Vagina (tissue), 2 donors: Measurements from ENCODE around the gene KMT2E. TPM values are rescaled to one million over a fixed set of nuclear protein-coding genes. Genes with fewer than 3 reads are reported as not detected.

ENCODE experiments used
- DNase-seq, 2 donors: peaks; one replicate each; pipeline ENCODE4 v3.0.0-alpha.2; 2017; ENCODE audit errors: extremely low spot score in 2 of 2
- H3K27ac ChIP-seq: fragments of 200-600 bp; sonication (generic); one replicate; pipeline ENCODE4 v1.5.1; 2019
- H3K27me3 ChIP-seq: fragments of 200-600 bp; sonication (generic); one replicate; pipeline ENCODE4 v1.5.1; 2019
- H3K36me3 ChIP-seq, 2 donors: fragments of 200-600 bp; sonication (generic); one replicate each; pipeline ENCODE4 v1.5.1; 2017 to 2019
- H3K4me1 ChIP-seq: fragments of 200-600 bp; sonication (generic); one replicate; pipeline ENCODE4 v1.5.1; 2019
- H3K4me3 ChIP-seq, 2 donors: fragments of 200-600 bp; sonication (generic); 1 replicate in 1 of 2; 2 replicates in 1 of 2; pipeline ENCODE4 v1.5.1; 2016 to 2019
- H3K9me3 ChIP-seq: fragments of 200-600 bp; sonication (generic); one replicate; pipeline ENCODE4 v1.5.1; 2019
- CTCF ChIP-seq, 3 experiments: fragments of 450-650 bp in 2 of 3; fragments of 200-600 bp in 1 of 3; sonication (generic) in 1 of 3; IDR thresholded peaks; one replicate each; pipeline ENCODE4 v1.5.1; 2017 to 2019; ENCODE audit warnings: antibody characterized with exemption in 3 of 3, mild to moderate bottlenecking in 2 of 3, moderate library complexity in 2 of 3
- POLR2A ChIP-seq, 2 donors: fragments of 450-650 bp; IDR thresholded peaks; one replicate each; pipeline ENCODE4 v1.6.1; 2017; ENCODE audit warnings: antibody characterized with exemption in 2 of 2, mild to moderate bottlenecking in 2 of 2, moderate library complexity in 2 of 2
- POLR2AphosphoS5 ChIP-seq, 2 donors: sonication (generic); formaldehyde crosslinking; IDR thresholded peaks; one replicate each; pipeline ENCODE4 v1.9.0; 2017; ENCODE audit warnings: antibody characterized with exemption in 2 of 2, mild to moderate bottlenecking in 2 of 2, low read depth in 1 of 2; ENCODE audit not compliant: insufficient read depth in 1 of 2
- intact Hi-C: fragments of 100-400 bp; cut with DNase I; formaldehyde crosslinking; loops from one replicate; pipeline ENCODE4 v1.15.1; 2023
- total RNA-seq: library from RNA; depleted of rRNA; stranded (reverse); fragments of >200 nt; gene quantifications from one replicate; pipeline ENCODE4 v1.2.3, GENCODE V29; 2016

KMT2E gene
- total RNA-seq, 1 donor from 2014 or later = 98.7 TPM

- H3K4me1 ChIP-seq = peaks cover 58% of the 10 kb centered on the region
- TF ChIP-seq POLR2A (IDR thresholded peaks at IDR 0.05) (no peak), POLR2AphosphoS5 (IDR thresholded peaks at IDR 0.05; ENCODE audit: insufficient read depth in 1 of 2, low read depth in 1 of 2) (no peak), CTCF (IDR thresholded peaks at IDR 0.05) (no peak)
These were observed 4.1 kb upstream of the KMT2E start for GRCh38 chr7:105009667-105010503.

GRCh38 chr7:105010504-105011130 is 3.4 kb upstream of the KMT2E start:
- no peak for DNase-seq
- Histone ChIP-seq H3K4me1 (peaks cover 50% of the 10 kb centered on the region), H3K36me3 (no peaks in the 10 kb centered on the region), H3K4me3 (peak overlapping the region; percentile 91 to 94), H3K27ac (peak overlapping the region; percentile 100), H3K9me3 (no peaks in the 10 kb centered on the region), H3K27me3 (no peaks in the 10 kb centered on the region)
- intact Hi-C loops = loop anchor here (10.0 kb wide), 1 partner anchor 66 kb away; no protein-coding TSS in a partner anchor
- peak in 1 of 2 donors; percentile 21 for TF ChIP-seq POLR2AphosphoS5 (IDR thresholded peaks at IDR 0.05; ENCODE audit: insufficient read depth in 1 of 2, low read depth in 1 of 2)
- TF ChIP-seq POLR2A (IDR thresholded peaks at IDR 0.05) = no peak

More at GRCh38 chr7:105009667-105010503, 4.1 kb upstream of the KMT2E start:
- H3K9me3 ChIP-seq = no peaks in the 10 kb centered on the region
- H3K4me3 ChIP-seq = peak overlapping the region; percentile 91 to 94
- H3K27me3 ChIP-seq = no peaks in the 10 kb centered on the region
- intact Hi-C loops = loop anchor here (10.0 kb wide), 1 partner anchor 65 kb away; no protein-coding TSS in a partner anchor
- DNase-seq = no peak
- peak overlapping the region; percentile 100 for H3K27ac ChIP-seq
- H3K36me3 ChIP-seq = no peaks in the 10 kb centered on the region

- no peaks in the 10 kb centered on the region for H3K36me3 ChIP-seq
- peak overlapping the region; percentile 91 to 94 for H3K4me3 ChIP-seq
- no peaks in the 10 kb centered on the region for H3K27me3 ChIP-seq
- intact Hi-C loops = loop anchor here (10.0 kb wide), 1 partner anchor 66 kb away; no protein-coding TSS in a partner anchor
- H3K9me3 ChIP-seq = no peaks in the 10 kb centered on the region
- TF ChIP-seq POLR2A (IDR thresholded peaks at IDR 0.05) (no peak), POLR2AphosphoS5 (IDR thresholded peaks at IDR 0.05; ENCODE audit: insufficient read depth in 1 of 2, low read depth in 1 of 2) (no peak), CTCF (IDR thresholded peaks at IDR 0.05) (no peak)
- peak overlapping the region; percentile 100 for H3K27ac ChIP-seq
- H3K4me1 ChIP-seq = peaks cover 47% of the 10 kb centered on the region
- DNase-seq = no peak
These were observed 2.7 kb upstream of the KMT2E start for GRCh38 chr7:105011141-105011830.

GRCh38 chr7:105011831-105012502 is 2.0 kb upstream of the KMT2E start:
- Histone ChIP-seq H3K27ac (peak overlapping the region; percentile 100), H3K9me3 (no peaks in the 10 kb centered on the region), H3K4me1 (peaks cover 47% of the 10 kb centered on the region), H3K36me3 (no peaks in the 10 kb centered on the region), H3K4me3 (peak overlapping the region; percentile 91 to 94), H3K27me3 (no peaks in the 10 kb centered on the region)
- TF ChIP-seq POLR2AphosphoS5 (IDR thresholded peaks at IDR 0.05; ENCODE audit: insufficient read depth in 1 of 2, low read depth in 1 of 2) (no peak), POLR2A (IDR thresholded peaks at IDR 0.05) (no peak)
- no peak for DNase-seq
- intact Hi-C loops = loop anchor here (10.0 kb wide), 1 partner anchor 67 kb away; no protein-coding TSS in a partner anchor

GRCh38 chr7:105012503-105013220 is 1.3 kb upstream of the KMT2E start:
- peak overlapping the region; percentile 100 for H3K27ac ChIP-seq
- H3K36me3 ChIP-seq = no peaks in the 10 kb centered on the region
- H3K4me3 ChIP-seq = peak overlapping the region; percentile 91 to 94
- DNase-seq = peak; percentile 99 to 100
- peaks cover 47% of the 10 kb centered on the region for H3K4me1 ChIP-seq
- intact Hi-C loops = loop anchor here (10.0 kb wide), 1 partner anchor 68 kb away; no protein-coding TSS in a partner anchor
- no peaks in the 10 kb centered on the region for H3K9me3 ChIP-seq
- H3K27me3 ChIP-seq = no peaks in the 10 kb centered on the region
- peak in 1 of 2 donors; percentile 99 for TF ChIP-seq POLR2A (IDR thresholded peaks at IDR 0.05)
- no peak for TF ChIP-seq CTCF (IDR thresholded peaks at IDR 0.05)
- TF ChIP-seq POLR2AphosphoS5 (IDR thresholded peaks at IDR 0.05; ENCODE audit: insufficient read depth in 1 of 2, low read depth in 1 of 2) = peak; percentile 97 to 100
